ENCODE measurements around the gene KYAT1.
A peak's percentile ranks its signal among the peaks of the same experiment; 100 is the strongest.

KYAT1 gene

GRCh38 chr9:128906741-128907140, 25.0 kb upstream of the KYAT1 start:
- DNase-seq: no peak

GRCh38 chr9:128905964-128906363, 24.2 kb upstream of the KYAT1 start:
- no peak for DNase-seq

- no peak for DNase-seq
These were observed 22.3 kb upstream of the KYAT1 start for GRCh38 chr9:128903871-128904620.

- no peak for DNase-seq
These were observed 21.3 kb upstream of the KYAT1 start for GRCh38 chr9:128903079-128903461.

- peak; percentile 76 for DNase-seq
These were observed 20.8 kb upstream of the KYAT1 start for GRCh38 chr9:128902351-128903078.

GRCh38 chr9:128901822-128902221, 20.1 kb upstream of the KYAT1 start:
- DNase-seq: no peak

GRCh38 chr9:128901379-128901778, 19.6 kb upstream of the KYAT1 start:
- no peak for DNase-seq

- no peak for DNase-seq
These were observed 18.0 kb upstream of the KYAT1 start for GRCh38 chr9:128899566-128900322.

GRCh38 chr9:128898845-128899565, 17.3 kb upstream of the KYAT1 start:
- DNase-seq: no peak

- no peak for DNase-seq
These were observed 16.6 kb upstream of the KYAT1 start for GRCh38 chr9:128898382-128898781.

GRCh38 chr9:128895556-128895955, 13.8 kb upstream of the KYAT1 start:
- DNase-seq: no peak

GRCh38 chr9:128894764-128895163, 13.0 kb upstream of the KYAT1 start:
- no peak for DNase-seq

GRCh38 chr9:128893354-128893753, 11.6 kb upstream of the KYAT1 start:
- DNase-seq: no peak

- DNase-seq: peak; percentile 25
These were observed 10.6 kb upstream of the KYAT1 start for GRCh38 chr9:128892221-128892921.

GRCh38 chr9:128891321-128892220, 9.8 kb upstream of the KYAT1 start:
- no peak for DNase-seq

GRCh38 chr9:128887914-128888350, 6.2 kb upstream of the KYAT1 start:
- no peak for DNase-seq

GRCh38 chr9:128887049-128887448, 5.3 kb upstream of the KYAT1 start:
- no peak for DNase-seq

- DNase-seq: no peak
These were observed 4.6 kb upstream of the KYAT1 start for GRCh38 chr9:128886211-128886891.

GRCh38 chr9:128885798-128886197, 4.0 kb upstream of the KYAT1 start:
- no peak for DNase-seq

- DNase-seq: no peak
These were observed 3.6 kb upstream of the KYAT1 start for GRCh38 chr9:128885376-128885775.

GRCh38 chr9:128884164-128884563, 2.4 kb upstream of the KYAT1 start:
- DNase-seq: no peak
